Stimulated activated CD4-positive, alpha-beta T cell treated with anti-CD3 and anti-CD28 coated beads, Interleukin-15, amount 100 ng/mL, for 1 hour (primary cell): ENCODE results near the gene JARID2.
A peak's percentile ranks its signal among the peaks of the same experiment; 100 is the strongest.

Source experiments
- DNase-seq, 2 donors: peaks; one replicate each; pipeline ENCODE4 v3.0.0-alpha.2; 2020; ENCODE audit warnings: low read depth in 1 of 2, low spot score in 1 of 2

JARID2 gene

GRCh38 chr6:15246666-15247499 is 1.0 kb downstream of the JARID2 start:
- no peak for DNase-seq

- peak; percentile 37 to 42 for DNase-seq
Measured at GRCh38 chr6:15247500-15248450, 1.9 kb downstream of the JARID2 start.

- peak; percentile 82 to 91 for DNase-seq
Measured at GRCh38 chr6:15248451-15249370, 2.8 kb downstream of the JARID2 start.

- DNase-seq: no peak
Measured at GRCh38 chr6:15249371-15250019, 3.6 kb downstream of the JARID2 start.

- DNase-seq: no peak
Measured at GRCh38 chr6:15250187-15251168, 4.6 kb downstream of the JARID2 start.

GRCh38 chr6:15252195-15252594 is 6.3 kb downstream of the JARID2 start:
- no peak for DNase-seq

- no peak for DNase-seq
Measured at GRCh38 chr6:15253203-15254022, 7.5 kb downstream of the JARID2 start.

GRCh38 chr6:15254070-15254975 is 8.5 kb downstream of the JARID2 start:
- no peak for DNase-seq

- DNase-seq: no peak
Measured at GRCh38 chr6:15255481-15255880, 9.6 kb downstream of the JARID2 start.

- no peak for DNase-seq
Measured at GRCh38 chr6:15255909-15256395, 10.1 kb downstream of the JARID2 start.

GRCh38 chr6:15256538-15257271 is 10.8 kb downstream of the JARID2 start:
- DNase-seq: no peak

GRCh38 chr6:15257357-15258132 is 11.7 kb downstream of the JARID2 start:
- DNase-seq: no peak

GRCh38 chr6:15259766-15260098 is 13.9 kb downstream of the JARID2 start:
- no peak for DNase-seq

- DNase-seq: no peak
Measured at GRCh38 chr6:15260099-15260821, 14.4 kb downstream of the JARID2 start.

GRCh38 chr6:15263780-15264374 is 18.0 kb downstream of the JARID2 start:
- DNase-seq: no peak
